ENCODE measurements around the gene PDCD5.
A peak's percentile ranks its signal among the peaks of the same experiment; 100 is the strongest.
"Not testable (repeated sequence)": the region's sequence is repeated elsewhere in the genome, so short reads cannot be mapped to it uniquely, and the experiment has no call there.

Gene PDCD5

GRCh38 chr19:32566246-32566830 is 14.7 kb upstream of the PDCD5 start:
- no peak for DNase-seq (ENCODE audit: low spot score)
- H3K27me3 Mint-ChIP-seq (ENCODE audit: low read depth), result peaks cover 5% of the 10 kb centered on the region
- H3K9me3 Mint-ChIP-seq, result no peaks in the 10 kb centered on the region
- peaks cover 1% of the 10 kb centered on the region for H3K4me1 Mint-ChIP-seq (ENCODE audit: low read depth)
- H3K4me3 Mint-ChIP-seq, result no peak overlapping the region
- no peak overlapping the region for H3K27ac Mint-ChIP-seq
- no peaks in the 10 kb centered on the region for H3K36me3 Mint-ChIP-seq (ENCODE audit: low read depth)

GRCh38 chr19:32567486-32567885 is 13.5 kb upstream of the PDCD5 start:
- DNase-seq (ENCODE audit: low spot score), result no peak
- Mint-ChIP-seq H3K4me1 (ENCODE audit: low read depth) (peaks cover 2% of the 10 kb centered on the region), H3K36me3 (ENCODE audit: low read depth) (no peaks in the 10 kb centered on the region), H3K27ac (no peak overlapping the region), H3K27me3 (ENCODE audit: low read depth) (peaks cover 5% of the 10 kb centered on the region), H3K9me3 (no peaks in the 10 kb centered on the region), H3K4me3 (no peak overlapping the region)

GRCh38 chr19:32570081-32570785 is 10.8 kb upstream of the PDCD5 start:
- H3K9me3 Mint-ChIP-seq, result no peaks in the 10 kb centered on the region
- H3K27ac Mint-ChIP-seq, result no peak overlapping the region
- DNase-seq (ENCODE audit: low spot score), result peak; percentile 29
- H3K27me3 Mint-ChIP-seq (ENCODE audit: low read depth), result peaks cover 13% of the 10 kb centered on the region
- peak overlapping the region; percentile 5 for H3K4me3 Mint-ChIP-seq
- no peaks in the 10 kb centered on the region for H3K36me3 Mint-ChIP-seq (ENCODE audit: low read depth)
- H3K4me1 Mint-ChIP-seq (ENCODE audit: low read depth), result peaks cover 9% of the 10 kb centered on the region

- H3K36me3 Mint-ChIP-seq (ENCODE audit: low read depth); H3K27ac Mint-ChIP-seq; H3K4me3 Mint-ChIP-seq; H3K9me3 Mint-ChIP-seq; DNase-seq (ENCODE audit: low spot score); H3K4me1 Mint-ChIP-seq (ENCODE audit: low read depth): not testable (repeated sequence)
- peaks cover 22% of the 10 kb centered on the region for H3K27me3 Mint-ChIP-seq (ENCODE audit: low read depth)
These were observed 9.4 kb upstream of the PDCD5 start for GRCh38 chr19:32571471-32572075.

- H3K4me3 Mint-ChIP-seq, result peak overlapping the region; percentile 83
- not testable (repeated sequence) for H3K36me3 Mint-ChIP-seq (ENCODE audit: low read depth); H3K4me1 Mint-ChIP-seq (ENCODE audit: low read depth); DNase-seq (ENCODE audit: low spot score); H3K9me3 Mint-ChIP-seq
- peak overlapping the region; percentile 3 for H3K27ac Mint-ChIP-seq
- peaks cover 28% of the 10 kb centered on the region for H3K27me3 Mint-ChIP-seq (ENCODE audit: low read depth)
These were observed 8.1 kb upstream of the PDCD5 start for GRCh38 chr19:32572700-32573491.

- Mint-ChIP-seq H3K36me3 (ENCODE audit: low read depth) (no peaks in the 10 kb centered on the region), H3K4me3 (no peak overlapping the region), H3K27ac (no peak overlapping the region), H3K27me3 (ENCODE audit: low read depth) (peaks cover 32% of the 10 kb centered on the region), H3K4me1 (ENCODE audit: low read depth) (peaks cover 9% of the 10 kb centered on the region), H3K9me3 (no peaks in the 10 kb centered on the region)
- no peak for DNase-seq (ENCODE audit: low spot score)
These were observed 7.5 kb upstream of the PDCD5 start for GRCh38 chr19:32573492-32573794.

- Mint-ChIP-seq H3K27me3 (ENCODE audit: low read depth) (peaks cover 29% of the 10 kb centered on the region), H3K27ac (no peak overlapping the region), H3K4me1 (ENCODE audit: low read depth) (peaks cover 8% of the 10 kb centered on the region), H3K9me3 (no peaks in the 10 kb centered on the region), H3K36me3 (ENCODE audit: low read depth) (no peaks in the 10 kb centered on the region), H3K4me3 (no peak overlapping the region)
- no peak for DNase-seq (ENCODE audit: low spot score)
These were observed 4.2 kb upstream of the PDCD5 start for GRCh38 chr19:32576790-32577189.

- Mint-ChIP-seq H3K27me3 (ENCODE audit: low read depth) (peaks cover 21% of the 10 kb centered on the region), H3K36me3 (ENCODE audit: low read depth) (peaks cover 17% of the 10 kb centered on the region), H3K4me3 (peak overlapping the region; percentile 82), H3K9me3 (no peaks in the 10 kb centered on the region), H3K27ac (peak overlapping the region; percentile 69), H3K4me1 (ENCODE audit: low read depth) (peaks cover 15% of the 10 kb centered on the region)
- DNase-seq (ENCODE audit: low spot score), result no peak
These were observed 563 bp upstream of the PDCD5 start for GRCh38 chr19:32580353-32580900.

- Mint-ChIP-seq H3K36me3 (ENCODE audit: low read depth) (peaks cover 28% of the 10 kb centered on the region), H3K4me1 (ENCODE audit: low read depth) (peaks cover 19% of the 10 kb centered on the region), H3K9me3 (no peaks in the 10 kb centered on the region), H3K4me3 (peak overlapping the region; percentile 92), H3K27ac (peak overlapping the region; percentile 79), H3K27me3 (ENCODE audit: low read depth) (peaks cover 11% of the 10 kb centered on the region)
- DNase-seq (ENCODE audit: low spot score), result no peak
These were observed 752 bp downstream of the PDCD5 start for GRCh38 chr19:32581705-32582179.

GRCh38 chr19:32587747-32588504 is 6.9 kb downstream of the PDCD5 start:
- not testable (repeated sequence) for DNase-seq (ENCODE audit: low spot score); H3K9me3 Mint-ChIP-seq; H3K27me3 Mint-ChIP-seq (ENCODE audit: low read depth); H3K27ac Mint-ChIP-seq; H3K4me3 Mint-ChIP-seq
- Mint-ChIP-seq H3K36me3 (ENCODE audit: low read depth) (peaks cover 54% of the 10 kb centered on the region), H3K4me1 (ENCODE audit: low read depth) (peaks cover 12% of the 10 kb centered on the region)

GRCh38 chr19:32594021-32594420 is 13.0 kb downstream of the PDCD5 start:
- DNase-seq (ENCODE audit: low spot score), result no peak
- H3K36me3 Mint-ChIP-seq (ENCODE audit: low read depth), result peaks cover 49% of the 10 kb centered on the region
- H3K9me3 Mint-ChIP-seq, result no peaks in the 10 kb centered on the region
- H3K27ac Mint-ChIP-seq, result no peak overlapping the region
- H3K27me3 Mint-ChIP-seq (ENCODE audit: low read depth), result no peaks in the 10 kb centered on the region
- no peak overlapping the region for H3K4me3 Mint-ChIP-seq
- peaks cover 2% of the 10 kb centered on the region for H3K4me1 Mint-ChIP-seq (ENCODE audit: low read depth)

GRCh38 chr19:32595491-32595890 is 14.5 kb downstream of the PDCD5 start:
- no peak for DNase-seq (ENCODE audit: low spot score)
- Mint-ChIP-seq H3K27me3 (ENCODE audit: low read depth) (no peaks in the 10 kb centered on the region), H3K4me1 (ENCODE audit: low read depth) (peaks cover 8% of the 10 kb centered on the region), H3K9me3 (no peaks in the 10 kb centered on the region), H3K36me3 (ENCODE audit: low read depth) (peaks cover 51% of the 10 kb centered on the region), H3K4me3 (no peak overlapping the region), H3K27ac (no peak overlapping the region)

- DNase-seq (ENCODE audit: low spot score), result no peak
- Mint-ChIP-seq H3K4me3 (no peak overlapping the region), H3K27me3 (ENCODE audit: low read depth) (no peaks in the 10 kb centered on the region), H3K4me1 (ENCODE audit: low read depth) (peaks cover 6% of the 10 kb centered on the region), H3K36me3 (ENCODE audit: low read depth) (peaks cover 40% of the 10 kb centered on the region), H3K9me3 (no peaks in the 10 kb centered on the region), H3K27ac (no peak overlapping the region)
These were observed 17.0 kb downstream of the PDCD5 start for GRCh38 chr19:32598022-32598421.

Data from T-helper 2 cell treated with Interferon-gamma antibody and Interleukin-4, amounts not matched to agents 5 μg/mL and 100 μg/mL, for 36 hours (primary cell).